Measurements from ENCODE around the gene A3GALT2.

The A3GALT2 gene

GRCh38 chr1:33277488-33278084 is 43.3 kb downstream of the A3GALT2 start:
- no peak overlapping the region for H3K4me3 ChIP-seq (replicated peaks; ENCODE audit: low read depth, low read length)
- H3K36me3 ChIP-seq (ENCODE audit: control insufficient read depth, insufficient read depth, low read length): peaks cover 12% of the 10 kb centered on the region
- TF ChIP-seq CTCF (IDR thresholded peaks at IDR 0.05; ENCODE audit: insufficient read depth, low read length, poor library complexity, severe bottlenecking): no peak
- DNase-seq (ENCODE audit: extremely low read depth, insufficient read length): no peak
- no peaks in the 10 kb centered on the region for H3K27me3 ChIP-seq (replicated peaks; ENCODE audit: control insufficient read depth, insufficient read depth, low read length)

- no peak for DNase-seq (ENCODE audit: extremely low read depth, insufficient read length)
- peaks cover 10% of the 10 kb centered on the region for H3K36me3 ChIP-seq (ENCODE audit: control insufficient read depth, insufficient read depth, low read length)
- no peaks in the 10 kb centered on the region for H3K27me3 ChIP-seq (replicated peaks; ENCODE audit: control insufficient read depth, insufficient read depth, low read length)
- H3K4me3 ChIP-seq (replicated peaks; ENCODE audit: low read depth, low read length): no peak overlapping the region
- TF ChIP-seq CTCF (IDR thresholded peaks at IDR 0.05; ENCODE audit: insufficient read depth, low read length, poor library complexity, severe bottlenecking): no peak
Measured at GRCh38 chr1:33276573-33277298, 44.2 kb downstream of the A3GALT2 start.

- peaks cover 3% of the 10 kb centered on the region for H3K36me3 ChIP-seq (ENCODE audit: control insufficient read depth, insufficient read depth, low read length)
- no peak for DNase-seq (ENCODE audit: extremely low read depth, insufficient read length)
- no peaks in the 10 kb centered on the region for H3K27me3 ChIP-seq (replicated peaks; ENCODE audit: control insufficient read depth, insufficient read depth, low read length)
Measured at GRCh38 chr1:33275706-33276572, 45.0 kb downstream of the A3GALT2 start.

GRCh38 chr1:33275195-33275594 is 45.7 kb downstream of the A3GALT2 start:
- H3K4me3 ChIP-seq (replicated peaks; ENCODE audit: low read depth, low read length): no peak overlapping the region
- no peak for DNase-seq (ENCODE audit: extremely low read depth, insufficient read length)
- H3K36me3 ChIP-seq (ENCODE audit: control insufficient read depth, insufficient read depth, low read length): no peaks in the 10 kb centered on the region; the same call in 1 of the 2 replicates
- TF ChIP-seq CTCF (IDR thresholded peaks at IDR 0.05; ENCODE audit: insufficient read depth, low read length, poor library complexity, severe bottlenecking): no peak
- no peaks in the 10 kb centered on the region for H3K27me3 ChIP-seq (replicated peaks; ENCODE audit: control insufficient read depth, insufficient read depth, low read length)

More at GRCh38 chr1:33275706-33276572, 45.0 kb downstream of the A3GALT2 start:
- no peak overlapping the region for H3K4me3 ChIP-seq (replicated peaks; ENCODE audit: low read depth, low read length)
- no peak for TF ChIP-seq CTCF (IDR thresholded peaks at IDR 0.05; ENCODE audit: insufficient read depth, low read length, poor library complexity, severe bottlenecking)

- TF ChIP-seq CTCF (IDR thresholded peaks at IDR 0.05; ENCODE audit: insufficient read depth, low read length, poor library complexity, severe bottlenecking): no peak
- Histone ChIP-seq H3K27me3 (replicated peaks; ENCODE audit: control insufficient read depth, insufficient read depth, low read length) (no peaks in the 10 kb centered on the region), H3K4me3 (replicated peaks; ENCODE audit: low read depth, low read length) (no peak overlapping the region), H3K36me3 (ENCODE audit: control insufficient read depth, insufficient read depth, low read length) (no peaks in the 10 kb centered on the region)
- no peak for DNase-seq (ENCODE audit: extremely low read depth, insufficient read length)
Measured at GRCh38 chr1:33274446-33274845, 46.5 kb downstream of the A3GALT2 start.

Data from GM06990 (cell line).